Keratinocyte (primary cell): ENCODE results near the gene MS4A7. TPM values are rescaled to one million over a fixed set of nuclear protein-coding genes. Genes with fewer than 3 reads are reported as not detected.
"Not testable (repeated sequence)": the region's sequence is repeated elsewhere in the genome, so short reads cannot be mapped to it uniquely, and the experiment has no call there.

Experiments used
- DNase-seq: peaks from one replicate; pipeline ENCODE4 v3.0.0-alpha.2; 2011; ENCODE audit warnings: low read depth, missing footprints, low spot score
- FAIRE-seq: peaks from 2 replicates; lab custom pipeline; 2011; peaks lifted over from hg19 to GRCh38; lab: Jason Lieb, UNC
- H2AFZ ChIP-seq: 2 replicates; pipeline ENCODE4 v1.6.0; 2012; ENCODE audit warnings: low read length, control low read depth, inconsistent platforms; ENCODE audit not compliant: control insufficient read depth
- H3K27ac ChIP-seq: 2 replicates; pipeline ENCODE4 v1.5.1; 2011; ENCODE audit warnings: low read length; ENCODE audit not compliant: control insufficient read depth, insufficient read depth
- H3K27me3 ChIP-seq: 3 replicates; pipeline ENCODE4 v1.6.0; 2011; ENCODE audit warnings: low read length; ENCODE audit not compliant: control insufficient read depth, insufficient read depth; ENCODE audit errors: extremely low read depth
- H3K36me3 ChIP-seq, 2 experiments: 2 replicates in 1 of 2; 3 replicates in 1 of 2; pipeline ENCODE4 v1.5.1; 2011; ENCODE audit warnings: low read length in 2 of 2, mild to moderate bottlenecking in 1 of 2; ENCODE audit not compliant: control insufficient read depth in 2 of 2, insufficient read depth in 2 of 2; ENCODE audit errors: extremely low read depth in 1 of 2
- H3K4me1 ChIP-seq: 3 replicates; pipeline ENCODE4 v1.5.1; 2011; ENCODE audit warnings: low read length; ENCODE audit not compliant: control insufficient read depth, insufficient read depth; ENCODE audit errors: extremely low read depth
- H3K4me2 ChIP-seq: 3 replicates; pipeline ENCODE4 v1.6.0; 2011; ENCODE audit warnings: low read depth, low read length; ENCODE audit not compliant: control insufficient read depth, insufficient read depth; ENCODE audit errors: extremely low read depth
- H3K4me3 ChIP-seq, 3 experiments: fragments of 200-600 bp in 1 of 3; sonication (generic) in 1 of 3; 2 replicates in 2 of 3; 3 replicates in 1 of 3; pipeline ENCODE4 v1.5.1; 2011 to 2016; ENCODE audit warnings: low read length in 3 of 3, mild to moderate bottlenecking in 3 of 3, control low read depth in 2 of 3, inconsistent platforms in 1 of 3, low read depth in 1 of 3, mixed read lengths in 1 of 3, mixed run types in 1 of 3, moderate library complexity in 1 of 3; ENCODE audit not compliant: control insufficient read depth in 2 of 3, insufficient read depth in 2 of 3; ENCODE audit errors: extremely low read depth in 1 of 3
- H3K79me2 ChIP-seq: 2 replicates; pipeline ENCODE4 v1.6.0; 2012; ENCODE audit warnings: low read length; ENCODE audit not compliant: control insufficient read depth, insufficient read depth
- H3K9ac ChIP-seq: 3 replicates; pipeline ENCODE4 v1.6.0; 2011; ENCODE audit warnings: low read length; ENCODE audit not compliant: control insufficient read depth, insufficient read depth; ENCODE audit errors: extremely low read depth
- H3K9me1 ChIP-seq: 3 replicates; pipeline ENCODE4 v1.6.0; 2011; ENCODE audit warnings: low read length; ENCODE audit not compliant: control insufficient read depth, insufficient read depth; ENCODE audit errors: extremely low read depth
- H3K9me3 ChIP-seq: 2 replicates; pipeline ENCODE4 v1.5.1; 2012; ENCODE audit warnings: low read depth, low read length; ENCODE audit not compliant: control insufficient read depth
- H4K20me1 ChIP-seq: 3 replicates; pipeline ENCODE4 v1.6.0; 2011; ENCODE audit warnings: low read length; ENCODE audit not compliant: control insufficient read depth, insufficient read depth; ENCODE audit errors: extremely low read depth
- EZH2 ChIP-seq: IDR thresholded peaks from one replicate; pipeline ENCODE4 v1.6.1; 2012; ENCODE audit warnings: inconsistent platforms, mild to moderate bottlenecking, low read length, moderate library complexity
- dilution Hi-C: fragments of 300-500 bp; cut with MboI; formaldehyde crosslinking; loops from one replicate; pipeline ENCODE4 v1.7.0; 2020; ENCODE audit warnings: low sequenced_read_pairs; ENCODE audit not compliant: extremely low pct_ligation_motif_present
- polyA plus RNA-seq, 5 experiments: library from polyadenylated mRNA; depleted of rRNA in 3 of 5; stranded (reverse) in 3 of 5; stranded (forward) in 1 of 5; unstranded in 1 of 5; fragments of >200 nt; gene quantifications; 1 replicate in 1 of 5; 2 replicates in 3 of 5; 3 replicates in 1 of 5; pipeline versions ENCODE4 v1.2.1 to v1.2.3, GENCODE V29; 2011 to 2012; ENCODE audit warnings: missing spikeins in 2 of 5, low read depth in 1 of 5, low replicate concordance in 1 of 5
- TF ChIP-seq, protein P1 (sequence below), 3 experiments: IDR thresholded peaks in 1 of 3; conservative IDR thresholded peaks in 1 of 3; optimal IDR thresholded peaks in 1 of 3; 2 replicates in 2 of 3; 3 replicates in 1 of 3; pipeline versions ENCODE3 to v1.5.1; 2011; ENCODE audit warnings: low read length in 3 of 3, mild to moderate bottlenecking in 3 of 3, moderate library complexity in 2 of 3, control low read depth in 1 of 3, inconsistent platforms in 1 of 3; ENCODE audit not compliant: insufficient read depth in 2 of 3; ENCODE audit errors: extremely low read depth in 1 of 3

MS4A7 gene
- polyA plus RNA-seq, 1 donor (not counting 4 experiments of a cell fraction or from before 2014, with no cell fraction given) = not detected

DNA sequence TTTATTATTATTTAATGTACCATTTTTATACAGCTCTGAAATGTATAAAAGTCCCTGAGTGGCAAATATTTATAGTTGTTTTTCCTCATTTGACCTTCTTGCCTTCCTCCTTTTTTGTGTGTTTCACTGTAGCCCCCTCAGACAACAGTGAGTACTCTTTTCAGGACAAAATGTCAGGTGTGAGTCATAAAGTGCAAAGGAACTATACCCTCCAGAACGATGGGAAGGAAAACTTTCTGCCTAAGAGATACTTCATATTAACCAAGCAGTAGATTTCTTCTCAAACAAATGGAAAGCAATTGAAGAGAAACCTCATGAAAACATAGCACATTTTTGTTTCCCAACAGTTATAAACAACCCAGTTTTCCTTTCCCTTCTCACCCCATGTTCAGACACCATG is 16.1 kb upstream of the MS4A7 start:
- no peak overlapping the region for H3K9ac ChIP-seq
- H3K4me2 ChIP-seq = no peak overlapping the region
- H4K20me1 ChIP-seq = no peaks in the 10 kb centered on the region
- H3K79me2 ChIP-seq = no peaks in the 10 kb centered on the region
- H3K4me1 ChIP-seq = no peaks in the 10 kb centered on the region
- H3K27ac ChIP-seq = no peak overlapping the region
- H3K9me3 ChIP-seq = no peaks in the 10 kb centered on the region
- H2AFZ ChIP-seq = no peak overlapping the region
- no peak overlapping the region for H3K4me3 ChIP-seq
- H3K36me3 ChIP-seq = no peaks in the 10 kb centered on the region
- DNase-seq (no peak), FAIRE-seq (no peak)
- dilution Hi-C loops = no loop called here
- no peaks in the 10 kb centered on the region for H3K9me1 ChIP-seq
- no peak for TF ChIP-seq EZH2
- TF ChIP-seq, protein P1, sequence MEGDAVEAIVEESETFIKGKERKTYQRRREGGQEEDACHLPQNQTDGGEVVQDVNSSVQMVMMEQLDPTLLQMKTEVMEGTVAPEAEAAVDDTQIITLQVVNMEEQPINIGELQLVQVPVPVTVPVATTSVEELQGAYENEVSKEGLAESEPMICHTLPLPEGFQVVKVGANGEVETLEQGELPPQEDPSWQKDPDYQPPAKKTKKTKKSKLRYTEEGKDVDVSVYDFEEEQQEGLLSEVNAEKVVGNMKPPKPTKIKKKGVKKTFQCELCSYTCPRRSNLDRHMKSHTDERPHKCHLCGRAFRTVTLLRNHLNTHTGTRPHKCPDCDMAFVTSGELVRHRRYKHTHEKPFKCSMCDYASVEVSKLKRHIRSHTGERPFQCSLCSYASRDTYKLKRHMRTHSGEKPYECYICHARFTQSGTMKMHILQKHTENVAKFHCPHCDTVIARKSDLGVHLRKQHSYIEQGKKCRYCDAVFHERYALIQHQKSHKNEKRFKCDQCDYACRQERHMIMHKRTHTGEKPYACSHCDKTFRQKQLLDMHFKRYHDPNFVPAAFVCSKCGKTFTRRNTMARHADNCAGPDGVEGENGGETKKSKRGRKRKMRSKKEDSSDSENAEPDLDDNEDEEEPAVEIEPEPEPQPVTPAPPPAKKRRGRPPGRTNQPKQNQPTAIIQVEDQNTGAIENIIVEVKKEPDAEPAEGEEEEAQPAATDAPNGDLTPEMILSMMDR (optimal IDR thresholded peaks at IDR 0.05 in 1 of 3, IDR thresholded peaks at IDR 0.05 in 1 of 3, conservative IDR thresholded peaks at IDR 0.05 in 1 of 3; ENCODE audit: extremely low read depth in 1 of 3, insufficient read depth in 2 of 3, low read length in 3 of 3) = no peak
- no peaks in the 10 kb centered on the region for H3K27me3 ChIP-seq

- H3K4me2 ChIP-seq = no peak overlapping the region
- no peaks in the 10 kb centered on the region for H3K36me3 ChIP-seq
- H3K79me2 ChIP-seq = no peaks in the 10 kb centered on the region
- no peak overlapping the region for H3K27ac ChIP-seq
- dilution Hi-C loops = no loop called here
- DNase-seq (no peak), FAIRE-seq (peak; percentile 41)
- no peaks in the 10 kb centered on the region for H4K20me1 ChIP-seq
- no peaks in the 10 kb centered on the region for H3K9me3 ChIP-seq
- no peak overlapping the region for H3K9ac ChIP-seq
- no peak for TF ChIP-seq EZH2
- TF ChIP-seq, protein P1 (optimal IDR thresholded peaks at IDR 0.05 in 1 of 3, IDR thresholded peaks at IDR 0.05 in 1 of 3, conservative IDR thresholded peaks at IDR 0.05 in 1 of 3; ENCODE audit: extremely low read depth in 1 of 3, insufficient read depth in 2 of 3, low read length in 3 of 3) = peak; percentile 59 to 73 (median 60)
- H2AFZ ChIP-seq = no peak overlapping the region
- no peaks in the 10 kb centered on the region for H3K27me3 ChIP-seq
- H3K9me1 ChIP-seq = no peaks in the 10 kb centered on the region
- H3K4me1 ChIP-seq = no peaks in the 10 kb centered on the region
- no peak overlapping the region for H3K4me3 ChIP-seq
Measured at GRCh38 chr11:60363542-60364470, 14.5 kb upstream of the MS4A7 start.

- DNase-seq, dilution Hi-C loops, H4K20me1 ChIP-seq: not testable (repeated sequence)
Measured at GRCh38 chr11:60366262-60366904, 11.9 kb upstream of the MS4A7 start.

More at GRCh38 chr11:60366262-60366904, 11.9 kb upstream of the MS4A7 start:
- not testable (repeated sequence) for H3K9me3 ChIP-seq, H3K4me3 ChIP-seq, H3K27ac ChIP-seq, H3K27me3 ChIP-seq, H3K79me2 ChIP-seq, H3K9ac ChIP-seq, FAIRE-seq, H3K36me3 ChIP-seq, H3K4me1 ChIP-seq, H3K4me2 ChIP-seq, H3K9me1 ChIP-seq, H2AFZ ChIP-seq
